GM12878 (cell line): ENCODE measurements around the gene PLXDC1. TPM values are rescaled to one million over a fixed set of nuclear protein-coding genes. Genes with fewer than 3 reads are reported as not detected.

Experiments
- ATAC-seq: fragments of 200-7000 bp; cut with Tn5 transposase; 3 replicates; pipeline ENCODE4 v1.9.1; 2020; ENCODE audit warnings: mild to moderate bottlenecking, moderate library complexity
- BruUV-seq: library from RNA; stranded (reverse); fragments of 400-500 nt; replicated peaks from 2 replicates; lab custom pipeline; 2021; lab: Mats Ljungman, UMichigan
- CTCF ChIA-PET: fragments of 300-600 bp; sonication (Branson Sonifier 250); formaldehyde crosslinking; extraction: SDS; loops from one replicate; lab custom pipeline; 2021; ENCODE audit warnings: inconsistent platforms; lab: Yijun Ruan, JAX
- POLR2A ChIA-PET: fragments of 350-600 bp; formaldehyde crosslinking; extraction: SDS; loops from one replicate; lab custom pipeline; 2021; ENCODE audit warnings: inconsistent platforms; lab: Charles Lee
- RAD21 ChIA-PET: fragments of 300-600 bp; sonication (Branson Sonifier 250); formaldehyde crosslinking; loops from one replicate; lab custom pipeline; 2023; ENCODE audit warnings: antibody characterized with exemption; ENCODE audit not compliant: unreplicated experiment; lab: Charles Lee
- SMC1A ChIA-PET: fragments of 300-600 bp; sonication (Branson Sonifier 250); formaldehyde crosslinking; loops from one replicate; lab custom pipeline; 2023; ENCODE audit not compliant: unreplicated experiment, uncharacterized antibody; lab: Charles Lee
- DNase-seq: peaks from one replicate; pipeline ENCODE4 v3.0.0-alpha.2; 2011; ENCODE audit warnings: low read depth, low spot score
- FAIRE-seq: peaks from 3 replicates; lab custom pipeline; 2011; peaks lifted over from hg19 to GRCh38; lab: Jason Lieb, UNC
- H2AFZ ChIP-seq: 2 replicates; pipeline ENCODE4 v1.6.0; 2011; ENCODE audit warnings: low read depth, low read length, control low read depth; ENCODE audit not compliant: control insufficient read depth
- H3K27ac ChIP-seq: 2 replicates; pipeline ENCODE4 v1.5.1; 2011; ENCODE audit warnings: control low read depth; ENCODE audit not compliant: control insufficient read depth, insufficient read depth
- H3K27me3 ChIP-seq, 2 experiments: replicated peaks in 1 of 2; 2 replicates each; pipeline versions ENCODE4 v1.6.0 to v1.6.1; 2011; ENCODE audit warnings: low read length in 1 of 2; ENCODE audit not compliant: control insufficient read depth in 2 of 2, insufficient read depth in 2 of 2
- H3K36me3 ChIP-seq, 2 experiments: 2 replicates each; pipeline ENCODE4 v1.5.1; 2011; ENCODE audit warnings: low read length in 1 of 2; ENCODE audit not compliant: control insufficient read depth in 2 of 2, insufficient read depth in 2 of 2
- H3K4me1 ChIP-seq: 2 replicates; pipeline ENCODE4 v1.6.1; 2011; ENCODE audit warnings: mild to moderate bottlenecking, low read length, moderate library complexity, mixed read lengths; ENCODE audit not compliant: control insufficient read depth, insufficient read depth
- H3K4me2 ChIP-seq: 2 replicates; pipeline ENCODE4 v1.6.0; 2011; ENCODE audit warnings: control low read depth; ENCODE audit not compliant: control insufficient read depth, insufficient read depth
- H3K4me3 ChIP-seq: fragments of 200-600 bp; sonication (generic); 2 replicates; pipeline ENCODE4 v1.5.1; 2016
- H3K79me2 ChIP-seq: 2 replicates; pipeline ENCODE4 v1.6.0; 2011; ENCODE audit warnings: low read length; ENCODE audit not compliant: control insufficient read depth, insufficient read depth
- H3K9ac ChIP-seq: 2 replicates; pipeline ENCODE4 v1.8.0; 2011; ENCODE audit warnings: low read length, control low read depth, mixed read lengths; ENCODE audit not compliant: control insufficient read depth, insufficient read depth
- H3K9me3 ChIP-seq: replicated peaks from 3 replicates; pipeline ENCODE4 v1.5.1; 2011; ENCODE audit warnings: mild to moderate bottlenecking, low read length; ENCODE audit not compliant: control insufficient read depth, insufficient read depth
- H4K20me1 ChIP-seq: 2 replicates; pipeline ENCODE4 v1.6.0; 2011; ENCODE audit not compliant: control insufficient read depth, insufficient read depth
- ATF7 ChIP-seq: fragments of 450-650 bp; IDR thresholded peaks from 2 replicates; pipeline ENCODE4 v1.6.1; 2016; ENCODE audit warnings: low read depth, mild to moderate bottlenecking
- BHLHE40 ChIP-seq, 2 experiments: fragments of 450-650 bp in 1 of 2; IDR thresholded peaks; 2 replicates each; pipeline ENCODE4 v1.6.1; 2011 to 2017; ENCODE audit warnings: low read depth in 2 of 2, borderline replicate concordance in 1 of 2, improper control_type of control experiment in 1 of 2, low read length in 1 of 2, mild to moderate bottlenecking in 1 of 2
- CHD1 ChIP-seq: IDR thresholded peaks from 2 replicates; pipeline ENCODE4 v1.6.1; 2012; ENCODE audit warnings: low read depth, low read length, improper control_type of control experiment
- ETV6 ChIP-seq, 2 experiments: fragments of 450-650 bp in 1 of 2; IDR thresholded peaks in 1 of 2; conservative IDR thresholded peaks in 1 of 2; 2 replicates each; pipeline ENCODE4 v1.6.1; 2014; ENCODE audit warnings: antibody characterized with exemption in 1 of 2, borderline replicate concordance in 1 of 2, low read depth in 1 of 2, mild to moderate bottlenecking in 1 of 2, moderate library complexity in 1 of 2
- FOS ChIP-seq: IDR thresholded peaks from 3 replicates; pipeline ENCODE4 v1.6.1; 2011; ENCODE audit warnings: borderline replicate concordance; ENCODE audit not compliant: insufficient read length; ENCODE audit errors: extremely low read depth
- KDM1A ChIP-seq: fragments of 200-600 bp; sonication (generic); IDR thresholded peaks from 2 replicates; pipeline ENCODE4 v1.6.1; 2016; ENCODE audit warnings: borderline replicate concordance
- MYC ChIP-seq: IDR thresholded peaks from 2 replicates; pipeline ENCODE4 v1.6.1; 2011; ENCODE audit warnings: mild to moderate bottlenecking, low read length, moderate library complexity, inconsistent platforms; ENCODE audit not compliant: insufficient read depth, insufficient replicate concordance, insufficient read length, severe bottlenecking
- NR2C1 ChIP-seq: fragments of 450-650 bp; IDR thresholded peaks from 2 replicates; pipeline ENCODE4 v1.6.1; 2017; ENCODE audit warnings: antibody characterized with exemption, mild to moderate bottlenecking, moderate library complexity
- RFX5 ChIP-seq: IDR thresholded peaks from 2 replicates; pipeline ENCODE4 v1.6.1; 2011; ENCODE audit warnings: low read depth, low read length, improper control_type of control experiment
- WGBS: methylation state at CpG from one replicate; pipeline ENCODE4 v1.1.6; 2016; ENCODE audit warnings: low lambda C conversion rate; ENCODE audit not compliant: insufficient replicate concordance, insufficient coverage; ENCODE audit errors: missing lambda C conversion rate; 5-methylcytosine and 5-hydroxymethylcytosine counted together
- in situ Hi-C: fragments of 300-500 bp; cut with MboI; formaldehyde crosslinking; loops from 9 replicates; pipeline ENCODE4 v1.14.3; 2018; ENCODE audit warnings: mixed read lengths
- intact Hi-C: fragments of 100-400 bp; cut with micrococcal nuclease; formaldehyde crosslinking; loops from one replicate; pipeline ENCODE4 v1.14.2; 2022; ENCODE audit not compliant: unreplicated experiment
- polyA plus RNA-seq, 11 experiments: library from polyadenylated mRNA; depleted of rRNA in 4 of 11; unstranded in 6 of 11; stranded (reverse) in 5 of 11; fragments of >200 nt; fragmentation: Nextera tagmentation in 4 of 11; fragmentation: Illumina TruSeq in 1 of 11; extraction: Ambion mirVana in 4 of 11; extraction: Trizol in 1 of 11; gene quantifications; 1 replicate in 1 of 11; 2 replicates in 10 of 11; pipeline versions ENCODE4 v1.2.1 to v1.2.3, GENCODE V29; 2011 to 2016; ENCODE audit warnings: inconsistent platforms in 2 of 11, missing spikeins in 2 of 11, low read depth in 1 of 11
- total RNA-seq, 4 experiments: library from RNA; depleted of rRNA in 3 of 4; stranded (reverse); fragments of >200 nt in 3 of 4; fragmentation: Illumina TruSeq in 1 of 4; extraction: Trizol in 1 of 4; gene quantifications; 2 replicates each; pipeline versions ENCODE4 v1.2.1 to v1.2.3, GENCODE V29; 2013 to 2021
- TF ChIP-seq, protein P1 (sequence below): fragments of 450-650 bp; IDR thresholded peaks from 2 replicates; pipeline ENCODE4 v1.6.1; 2014; ENCODE audit warnings: mild to moderate bottlenecking
- TF ChIP-seq, protein P2 (sequence below): IDR thresholded peaks from 2 replicates; pipeline ENCODE4 v1.6.1; 2011; ENCODE audit warnings: borderline replicate concordance, low read depth, mild to moderate bottlenecking, moderate library complexity, mixed read lengths, low read length; ENCODE audit not compliant: insufficient read depth; ENCODE audit errors: extremely low read length
- TF ChIP-seq, protein P3 (sequence below), 3 experiments: IDR thresholded peaks in 2 of 3; conservative IDR thresholded peaks in 1 of 3; 2 replicates each; pipeline ENCODE4 v1.5.1; 2011; ENCODE audit warnings: low read depth in 3 of 3, low read length in 3 of 3, mild to moderate bottlenecking in 3 of 3, control low read depth in 2 of 3, moderate library complexity in 2 of 3, inconsistent platforms in 1 of 3, mixed read lengths in 1 of 3; ENCODE audit not compliant: control insufficient read depth in 2 of 3, insufficient read depth in 1 of 3; ENCODE audit errors: extremely low read depth in 1 of 3

The PLXDC1 gene
- total and polyA plus RNA-seq, 10 of the 15 experiments (the other 5 are each of a cell fraction or from before 2014, with no cell fraction given), result 0.03 to 0.30 (median 0.22) TPM; not detected in 7

DNA sequence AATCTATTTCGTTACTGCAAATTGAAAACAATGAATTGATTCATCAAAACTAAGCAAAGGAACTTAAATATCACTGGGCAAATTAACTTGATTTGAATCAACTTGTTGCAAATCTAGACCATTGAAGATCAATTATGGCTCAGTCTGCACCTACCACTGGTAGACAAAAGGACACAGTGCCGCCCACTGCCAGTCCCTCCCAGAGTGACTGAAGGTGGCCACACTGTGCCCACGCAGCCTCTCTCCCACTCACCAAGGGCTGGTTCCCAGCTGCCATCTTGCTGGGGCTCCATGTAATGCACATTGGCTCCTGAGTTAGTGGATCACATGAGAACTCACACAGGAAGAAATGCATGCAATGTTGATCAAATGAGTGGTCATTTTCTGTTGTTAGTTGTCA, 78.1 kb downstream of the PLXDC1 start:
- H3K9me3 ChIP-seq, result no peaks in the 10 kb centered on the region
- DNase-seq (no peak), FAIRE-seq (no peak), ATAC-seq (no peak)
- no peak overlapping the region for H3K9ac ChIP-seq
- BruUV-seq, result no TSS peak
- no peak overlapping the region for H3K4me3 ChIP-seq
- H3K79me2 ChIP-seq, result no peaks in the 10 kb centered on the region
- ChIA-PET POLR2A (no interaction called here), RAD21 (no interaction called here), CTCF (interaction anchor here (0.9 to 3.9 kb wide), 2 partner anchors 80 to 90 kb away, joined by 3 to 16 read pairs; no protein-coding TSS in a partner anchor)
- H3K27ac ChIP-seq, result no peak overlapping the region
- intact Hi-C loops, result no loop called here
- WGBS, result 37% methylated on average over 3 of the region's 3 CpGs
- no peaks in the 10 kb centered on the region for H3K36me3 ChIP-seq
- in situ Hi-C loops, result loop anchor here (5.0 kb wide), 1 partner anchor 74 kb away; no protein-coding TSS in a partner anchor
- no peaks in the 10 kb centered on the region; a peak in 2 of 4 replicates for H3K27me3 ChIP-seq
- no peak overlapping the region for H2AFZ ChIP-seq
- no peaks in the 10 kb centered on the region; the same call in 1 of the 2 replicates for H4K20me1 ChIP-seq
- TF ChIP-seq MYC (no peak), NR2C1 (no peak), FOS (no peak), ETV6 (conservative IDR thresholded peaks at IDR 0.05 in 1 of 2, IDR thresholded peaks at IDR 0.05 in 1 of 2; ENCODE audit: borderline replicate concordance in 1 of 2, low read depth in 1 of 2) (no peak), RFX5 (no peak)
- TF ChIP-seq, all 136 proteins: peak for 0
- SMC1A ChIA-PET, result no interaction called here
- no peaks in the 10 kb centered on the region for H3K4me1 ChIP-seq
- H3K4me2 ChIP-seq, result no peak overlapping the region

DNA sequence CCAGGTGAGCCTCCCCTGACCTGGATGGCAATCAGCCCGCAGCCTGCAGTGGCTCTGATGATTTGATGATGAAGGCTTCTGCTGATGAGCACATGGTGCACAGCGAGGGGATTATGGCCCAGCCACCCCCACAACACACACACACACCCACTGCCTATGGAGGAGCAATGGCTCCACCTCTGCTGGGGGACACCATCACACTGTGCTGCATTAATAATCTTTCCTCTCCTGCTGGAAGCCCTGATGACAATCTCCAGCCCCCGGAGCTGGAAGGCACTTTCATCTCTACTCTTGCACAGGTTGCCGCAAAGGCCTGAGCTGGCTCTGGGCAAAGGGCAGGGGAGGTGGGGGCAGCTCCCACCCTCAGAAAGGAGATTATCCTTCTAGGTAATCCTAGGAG, 79.9 kb downstream of the PLXDC1 start:
- FAIRE-seq, result no peak
- Histone ChIP-seq H3K36me3 (no peaks in the 10 kb centered on the region), H3K27me3 (peaks cover 0 to 3% of the 10 kb centered on the region in 2 experiments; a peak in 2 of 4 replicates), H3K9me3 (no peaks in the 10 kb centered on the region), H3K9ac (no peak overlapping the region), H3K4me3 (no peak overlapping the region), H3K4me1 (no peaks in the 10 kb centered on the region), H2AFZ (no peak overlapping the region), H3K27ac (no peak overlapping the region), H4K20me1 (no peaks in the 10 kb centered on the region; the same call in 1 of the 2 replicates), H3K4me2 (no peak overlapping the region), H3K79me2 (no peaks in the 10 kb centered on the region)
- ChIA-PET POLR2A (no interaction called here), RAD21 (interaction anchor here (1.7 to 2.7 kb wide), 2 partner anchors 81 to 82 kb away, joined by 9 to 10 read pairs; partner anchors contain the start of gene PLXDC1), SMC1A (interaction anchor here (1.8 kb wide), 1 partner anchor 81 kb away, joined by 18 read pairs; the partner anchor contains the start of gene PLXDC1), CTCF (interaction anchor here (1.1 to 1.7 kb wide), 4 partner anchors 76 to 200 kb away, joined by 3 to 16 read pairs (median 4); partner anchors contain the start of gene PLXDC1)
- WGBS, result 66% methylated on average over 4 of the region's 4 CpGs
- intact Hi-C loops (no loop called here), in situ Hi-C loops (loop anchor here (5.0 kb wide), 1 partner anchor 76 kb away; no protein-coding TSS in a partner anchor)
- no peak for DNase-seq
- no TSS peak for BruUV-seq
- no peak for ATAC-seq
- TF ChIP-seq BHLHE40 (IDR thresholded peaks at IDR 0.05; ENCODE audit: borderline replicate concordance in 1 of 2, low read depth in 2 of 2, low read length in 1 of 2), result no peak
- TF ChIP-seq, protein P1, sequence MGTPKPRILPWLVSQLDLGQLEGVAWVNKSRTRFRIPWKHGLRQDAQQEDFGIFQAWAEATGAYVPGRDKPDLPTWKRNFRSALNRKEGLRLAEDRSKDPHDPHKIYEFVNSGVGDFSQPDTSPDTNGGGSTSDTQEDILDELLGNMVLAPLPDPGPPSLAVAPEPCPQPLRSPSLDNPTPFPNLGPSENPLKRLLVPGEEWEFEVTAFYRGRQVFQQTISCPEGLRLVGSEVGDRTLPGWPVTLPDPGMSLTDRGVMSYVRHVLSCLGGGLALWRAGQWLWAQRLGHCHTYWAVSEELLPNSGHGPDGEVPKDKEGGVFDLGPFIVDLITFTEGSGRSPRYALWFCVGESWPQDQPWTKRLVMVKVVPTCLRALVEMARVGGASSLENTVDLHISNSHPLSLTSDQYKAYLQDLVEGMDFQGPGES, result no peak
- TF ChIP-seq, protein P2, sequence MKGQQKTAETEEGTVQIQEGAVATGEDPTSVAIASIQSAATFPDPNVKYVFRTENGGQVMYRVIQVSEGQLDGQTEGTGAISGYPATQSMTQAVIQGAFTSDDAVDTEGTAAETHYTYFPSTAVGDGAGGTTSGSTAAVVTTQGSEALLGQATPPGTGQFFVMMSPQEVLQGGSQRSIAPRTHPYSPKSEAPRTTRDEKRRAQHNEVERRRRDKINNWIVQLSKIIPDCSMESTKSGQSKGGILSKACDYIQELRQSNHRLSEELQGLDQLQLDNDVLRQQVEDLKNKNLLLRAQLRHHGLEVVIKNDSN, result no peak
- no peak for TF ChIP-seq NR2C1
- TF ChIP-seq CHD1, result no peak
- TF ChIP-seq, protein P3, sequence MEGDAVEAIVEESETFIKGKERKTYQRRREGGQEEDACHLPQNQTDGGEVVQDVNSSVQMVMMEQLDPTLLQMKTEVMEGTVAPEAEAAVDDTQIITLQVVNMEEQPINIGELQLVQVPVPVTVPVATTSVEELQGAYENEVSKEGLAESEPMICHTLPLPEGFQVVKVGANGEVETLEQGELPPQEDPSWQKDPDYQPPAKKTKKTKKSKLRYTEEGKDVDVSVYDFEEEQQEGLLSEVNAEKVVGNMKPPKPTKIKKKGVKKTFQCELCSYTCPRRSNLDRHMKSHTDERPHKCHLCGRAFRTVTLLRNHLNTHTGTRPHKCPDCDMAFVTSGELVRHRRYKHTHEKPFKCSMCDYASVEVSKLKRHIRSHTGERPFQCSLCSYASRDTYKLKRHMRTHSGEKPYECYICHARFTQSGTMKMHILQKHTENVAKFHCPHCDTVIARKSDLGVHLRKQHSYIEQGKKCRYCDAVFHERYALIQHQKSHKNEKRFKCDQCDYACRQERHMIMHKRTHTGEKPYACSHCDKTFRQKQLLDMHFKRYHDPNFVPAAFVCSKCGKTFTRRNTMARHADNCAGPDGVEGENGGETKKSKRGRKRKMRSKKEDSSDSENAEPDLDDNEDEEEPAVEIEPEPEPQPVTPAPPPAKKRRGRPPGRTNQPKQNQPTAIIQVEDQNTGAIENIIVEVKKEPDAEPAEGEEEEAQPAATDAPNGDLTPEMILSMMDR (IDR thresholded peaks at IDR 0.05 in 2 of 3, conservative IDR thresholded peaks at IDR 0.05 in 1 of 3; ENCODE audit: control insufficient read depth in 2 of 3, extremely low read depth in 1 of 3, insufficient read depth in 1 of 3, low read depth in 3 of 3, low read length in 3 of 3), result no peak
- no peak for TF ChIP-seq KDM1A
- TF ChIP-seq ATF7, result no peak
